Mesothelial cell of epicardium (in vitro differentiated cells): Measurements from ENCODE around the gene SCAPER. TPM values are rescaled to one million over a fixed set of nuclear protein-coding genes. Genes with fewer than 3 reads are reported as not detected.

ENCODE experiments used
- DNase-seq, 2 experiments: peaks; one replicate each; pipeline ENCODE4 v3.0.0; 2021; ENCODE audit warnings: low spot score in 2 of 2; ENCODE audit not compliant: unreplicated experiment in 2 of 2
- H3K27ac Mint-ChIP-seq: 2 replicates; pipeline ENCODE4 v1.8.0; 2021; ENCODE audit warnings: mixed read lengths
- H3K27me3 Mint-ChIP-seq: 2 replicates; pipeline ENCODE4 v1.8.0; 2021; ENCODE audit warnings: low read depth, mixed read lengths
- H3K36me3 Mint-ChIP-seq: 2 replicates; pipeline ENCODE4 v1.8.0; 2021; ENCODE audit warnings: mixed read lengths
- H3K4me1 Mint-ChIP-seq: 2 replicates; pipeline ENCODE4 v1.8.0; 2021; ENCODE audit warnings: mixed read lengths
- H3K4me3 Mint-ChIP-seq: 2 replicates; pipeline ENCODE4 v1.8.0; 2021; ENCODE audit warnings: mild to moderate bottlenecking, moderate library complexity, mixed read lengths
- H3K9me3 Mint-ChIP-seq: 2 replicates; pipeline ENCODE4 v1.8.0; 2021; ENCODE audit warnings: mixed read lengths
- CTCF ChIP-seq: fragments of 200-600 bp; sonication (generic); IDR thresholded peaks from one replicate; pipeline ENCODE4 v1.5.0; 2021; ENCODE audit warnings: antibody characterized with exemption; ENCODE audit not compliant: unreplicated experiment
- total RNA-seq: library from RNA; stranded (reverse); gene quantifications from 3 replicates; pipeline ENCODE4 v1.2.1, GENCODE V29; 2021

The SCAPER gene
- total RNA-seq, 1 donor from 2014 or later = 35.9 TPM

- H3K27me3 Mint-ChIP-seq = no peaks in the 10 kb centered on the region
- H3K36me3 Mint-ChIP-seq = peaks cover 52% of the 10 kb centered on the region
- peaks cover 30% of the 10 kb centered on the region for H3K9me3 Mint-ChIP-seq
- H3K4me3 Mint-ChIP-seq = no peak overlapping the region
- no peak for DNase-seq
- no peak overlapping the region for H3K27ac Mint-ChIP-seq
- no peaks in the 10 kb centered on the region for H3K4me1 Mint-ChIP-seq
- no peak for TF ChIP-seq CTCF
Observed at GRCh38 chr15:76776480-76776879, 128.7 kb downstream of the SCAPER start.

- H3K4me1 Mint-ChIP-seq = no peaks in the 10 kb centered on the region
- H3K36me3 Mint-ChIP-seq = peaks cover 41% of the 10 kb centered on the region
- H3K27me3 Mint-ChIP-seq = no peaks in the 10 kb centered on the region
- H3K9me3 Mint-ChIP-seq = peaks cover 18% of the 10 kb centered on the region
- TF ChIP-seq CTCF = no peak
- no peak overlapping the region for H3K4me3 Mint-ChIP-seq
- no peak overlapping the region for H3K27ac Mint-ChIP-seq
- DNase-seq = no peak
Observed at GRCh38 chr15:76773234-76773633, 131.9 kb downstream of the SCAPER start.

- no peaks in the 10 kb centered on the region for H3K27me3 Mint-ChIP-seq
- H3K4me1 Mint-ChIP-seq = no peaks in the 10 kb centered on the region
- peaks cover 18% of the 10 kb centered on the region for H3K9me3 Mint-ChIP-seq
- H3K36me3 Mint-ChIP-seq = peaks cover 41% of the 10 kb centered on the region
- no peak overlapping the region for H3K4me3 Mint-ChIP-seq
- TF ChIP-seq CTCF = no peak
- DNase-seq = no peak
- no peak overlapping the region for H3K27ac Mint-ChIP-seq
Observed at GRCh38 chr15:76772776-76773175, 132.4 kb downstream of the SCAPER start.

GRCh38 chr15:76764004-76764403 is 141.1 kb downstream of the SCAPER start:
- Mint-ChIP-seq H3K9me3 (peaks cover 30% of the 10 kb centered on the region), H3K27ac (no peak overlapping the region), H3K4me3 (no peak overlapping the region), H3K4me1 (no peaks in the 10 kb centered on the region), H3K36me3 (peaks cover 55% of the 10 kb centered on the region), H3K27me3 (no peaks in the 10 kb centered on the region)
- no peak for DNase-seq
- no peak for TF ChIP-seq CTCF

GRCh38 chr15:76763554-76763953 is 141.6 kb downstream of the SCAPER start:
- TF ChIP-seq CTCF = no peak
- Mint-ChIP-seq H3K4me1 (no peaks in the 10 kb centered on the region), H3K27me3 (no peaks in the 10 kb centered on the region), H3K27ac (no peak overlapping the region), H3K36me3 (peaks cover 53% of the 10 kb centered on the region), H3K9me3 (peaks cover 30% of the 10 kb centered on the region), H3K4me3 (no peak overlapping the region)
- no peak for DNase-seq

- no peak for TF ChIP-seq CTCF
- H3K4me1 Mint-ChIP-seq = no peaks in the 10 kb centered on the region
- H3K9me3 Mint-ChIP-seq = peaks cover 11% of the 10 kb centered on the region
- H3K27me3 Mint-ChIP-seq = no peaks in the 10 kb centered on the region
- no peak overlapping the region for H3K27ac Mint-ChIP-seq
- no peak for DNase-seq
- no peak overlapping the region for H3K4me3 Mint-ChIP-seq
- peaks cover 26% of the 10 kb centered on the region for H3K36me3 Mint-ChIP-seq
Observed at GRCh38 chr15:76756381-76756780, 148.8 kb downstream of the SCAPER start.
